GM21576 (cell line): ENCODE data around the gene SOX15.
A peak's percentile ranks its signal among the peaks of the same experiment; 100 is the strongest.

Source experiments
- ATAC-seq: cut with Tn5 transposase; IDR thresholded peaks from one replicate; pipeline ENCODE4 v1.9.1; 2021; ENCODE audit warnings: mild to moderate bottlenecking, moderate library complexity; ENCODE audit not compliant: unreplicated experiment

The SOX15 gene

GRCh38 chr17:7579001-7579833 lies 10.7 kb downstream of the SOX15 start, which contains the start of gene CD68:
CD68 (plus strand) TSS chr17:7579638; CDS start chr17:7579678, 40 bp downstream.
- peak; percentile 44 for ATAC-seq

GRCh38 chr17:7577327-7578199 lies 12.3 kb downstream of the SOX15 start:
- ATAC-seq: no peak

GRCh38 chr17:7576432-7576937 lies 13.4 kb downstream of the SOX15 start:
- no peak for ATAC-seq

DNA sequence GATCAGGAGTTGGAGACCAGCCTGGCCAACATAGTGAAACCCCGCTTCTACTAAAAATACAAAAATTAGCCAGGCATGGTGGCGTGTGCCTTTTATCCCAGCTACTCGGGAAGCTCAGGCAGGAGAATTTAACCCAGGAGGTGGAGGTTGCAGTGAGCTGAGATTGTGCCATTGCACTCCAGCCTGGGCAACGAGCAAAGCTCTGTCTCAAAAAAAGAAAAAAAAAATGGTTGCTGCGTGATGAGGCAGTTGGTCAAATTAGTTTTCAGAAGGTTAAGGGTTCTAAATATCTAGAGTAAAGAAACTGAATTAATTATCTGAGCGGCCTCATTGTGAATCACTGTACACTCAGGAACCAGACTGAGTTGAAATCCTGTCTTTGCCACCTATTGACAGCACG lies 13.9 kb downstream of the SOX15 start:
- no peak for ATAC-seq

DNA sequence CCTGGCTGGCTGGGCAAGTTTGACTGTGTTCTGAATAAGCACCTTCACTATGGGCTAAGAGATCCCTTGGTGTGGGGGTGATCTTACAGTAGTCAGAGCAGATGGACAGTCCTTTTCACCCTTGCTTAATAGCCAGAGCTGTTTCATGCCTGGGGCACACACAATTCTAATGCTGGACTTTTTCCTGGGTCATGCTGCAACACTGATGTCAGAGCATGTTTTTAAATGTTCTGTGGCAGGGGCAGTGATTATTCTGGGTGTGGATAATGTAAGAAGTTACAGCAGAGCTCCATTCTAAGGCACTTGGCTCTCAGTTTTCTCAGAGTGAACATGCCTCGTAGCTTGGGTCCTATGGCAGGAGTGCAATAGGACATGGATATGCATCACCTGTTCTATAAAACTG lies 14.4 kb downstream of the SOX15 start:
- no peak for ATAC-seq

- no peak for ATAC-seq
Observed at GRCh38 chr17:7574176-7574953, 15.5 kb downstream of the SOX15 start.

- peak; percentile 23 for ATAC-seq
Observed at GRCh38 chr17:7573324-7574080, 16.4 kb downstream of the SOX15 start.

- ATAC-seq: peak; percentile 88
Observed at GRCh38 chr17:7572588-7573323, 17.1 kb downstream of the SOX15 start.

DNA sequence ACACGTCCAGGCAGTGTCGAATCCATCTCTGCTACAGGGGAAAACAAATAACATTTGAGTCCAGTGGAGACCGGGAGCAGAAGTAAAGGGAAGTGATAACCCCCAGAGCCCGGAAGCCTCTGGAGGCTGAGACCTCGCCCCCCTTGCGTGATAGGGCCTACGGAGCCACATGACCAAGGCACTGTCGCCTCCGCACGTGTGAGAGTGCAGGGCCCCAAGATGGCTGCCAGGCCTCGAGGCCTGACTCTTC lies 17.6 kb downstream of the SOX15 start:
- no peak for ATAC-seq

DNA sequence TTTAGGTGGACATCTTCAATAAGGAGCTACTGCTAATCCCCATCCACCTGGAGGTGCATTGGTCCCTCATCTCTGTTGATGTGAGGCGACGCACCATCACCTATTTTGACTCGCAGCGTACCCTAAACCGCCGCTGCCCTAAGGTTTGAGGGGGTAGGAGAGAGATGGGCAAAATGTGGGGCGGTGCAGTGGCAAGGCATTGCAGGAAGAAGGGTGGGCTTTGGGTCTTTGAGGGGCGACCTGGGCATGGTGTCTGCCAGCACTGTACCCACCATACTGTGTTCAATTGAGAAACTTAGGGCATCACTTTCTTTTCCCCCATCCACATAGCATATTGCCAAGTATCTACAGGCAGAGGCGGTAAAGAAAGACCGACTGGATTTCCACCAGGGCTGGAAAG lies 19.5 kb downstream of the SOX15 start:
- ATAC-seq: no peak

- ATAC-seq: no peak
Observed at GRCh38 chr17:7569571-7569970, 20.3 kb downstream of the SOX15 start.

GRCh38 chr17:7563115-7563869 lies 26.6 kb downstream of the SOX15 start:
- ATAC-seq: no peak

DNA sequence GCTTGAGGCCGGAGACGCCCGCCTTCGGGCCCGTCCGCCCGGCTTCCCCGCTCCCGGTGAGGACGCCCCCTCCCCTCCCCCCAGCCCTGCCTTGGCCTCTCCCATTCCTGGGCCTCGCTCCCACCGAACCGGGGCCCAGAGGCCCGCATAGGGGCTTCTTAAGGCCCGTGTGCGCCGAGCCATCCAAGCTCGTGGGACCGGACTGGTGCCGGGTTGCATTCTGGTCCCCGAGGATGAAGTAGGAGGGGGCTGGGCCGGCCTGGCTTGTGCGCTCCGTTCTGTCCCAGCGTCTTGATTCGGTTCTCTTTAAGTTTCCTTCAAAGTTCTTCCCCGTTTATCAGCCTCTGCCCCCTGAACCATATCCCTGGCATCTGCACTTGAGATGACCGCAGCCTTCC lies 27.7 kb downstream of the SOX15 start:
- peak; percentile 2 for ATAC-seq

DNA sequence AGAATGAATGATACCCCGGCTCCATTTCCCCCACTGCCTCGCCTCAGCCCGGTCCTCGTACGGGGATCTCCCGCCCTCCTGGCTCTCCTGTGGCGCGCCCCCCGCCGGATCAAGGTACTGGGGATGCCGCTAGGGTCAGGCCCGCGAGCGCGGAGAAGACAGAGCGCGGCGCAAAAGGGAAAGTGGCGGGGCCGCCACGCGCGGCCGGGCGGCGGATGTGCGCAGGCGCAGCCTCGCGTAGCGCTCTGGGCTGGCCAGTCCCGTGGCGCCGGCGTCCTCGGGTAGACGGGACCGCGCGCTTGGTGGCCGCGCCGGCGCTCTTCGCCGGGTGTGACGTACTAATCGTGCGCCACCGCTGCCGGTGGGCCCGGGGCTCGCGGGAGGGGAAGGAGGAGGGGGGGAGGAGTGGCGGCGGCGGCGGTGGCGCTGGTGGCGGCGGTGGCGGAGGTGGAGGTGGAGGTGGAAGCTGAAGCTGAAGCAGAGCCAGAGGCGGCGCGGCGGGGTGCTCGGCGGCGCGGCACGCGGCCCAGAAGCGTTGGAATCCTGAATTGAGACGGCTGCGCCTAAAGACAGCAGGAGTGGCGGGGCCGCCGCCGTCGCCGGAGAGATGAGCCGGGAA lies 28.2 kb downstream of the SOX15 start, which contains the start of gene SENP3:
SENP3 (plus strand) TSS at position 331 of the 619 bp plus-strand sequence. CDS start 1,158 bp downstream, outside the sequence.
- ATAC-seq: peak; percentile 48

DNA sequence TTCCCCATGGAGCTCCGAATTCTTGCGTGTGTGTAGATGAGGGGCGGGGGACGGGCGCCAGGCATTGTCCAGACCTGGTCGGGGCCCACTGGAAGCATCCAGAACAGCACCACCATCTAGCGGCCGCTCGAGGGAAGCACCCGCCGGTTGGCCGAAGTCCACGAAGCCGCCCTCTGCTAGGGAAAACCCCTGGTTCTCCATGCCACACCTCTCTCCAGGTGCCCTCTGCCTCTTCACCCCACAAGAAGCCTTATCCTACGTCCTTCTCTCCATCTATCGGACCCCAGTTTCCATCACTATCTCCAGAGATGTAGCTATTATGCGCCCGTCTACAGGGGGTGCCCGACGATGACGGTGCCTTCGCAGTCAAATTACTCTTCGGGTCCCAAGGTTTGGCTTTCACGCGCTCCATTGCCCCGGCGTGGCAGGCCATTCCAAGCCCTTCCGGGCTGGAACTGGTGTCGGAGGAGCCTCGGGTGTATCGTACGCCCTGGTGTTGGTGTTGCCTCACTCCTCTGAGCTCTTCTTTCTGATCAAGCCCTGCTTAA lies 28.8 kb downstream of the SOX15 start:
- peak; percentile 46 for ATAC-seq

- no peak for ATAC-seq
Observed at GRCh38 chr17:7560172-7561027, 29.5 kb downstream of the SOX15 start.
